GM18502 (cell line): ENCODE results near the gene SPATS2.
"Not testable (repeated sequence)": the region's sequence is repeated elsewhere in the genome, so short reads cannot be mapped to it uniquely, and the experiment has no call there.

ENCODE experiments used
- ATAC-seq: cut with Tn5 transposase; IDR thresholded peaks from one replicate; pipeline ENCODE4 v1.9.1; 2021; ENCODE audit warnings: mild to moderate bottlenecking; ENCODE audit not compliant: unreplicated experiment, poor library complexity

SPATS2 gene

DNA sequence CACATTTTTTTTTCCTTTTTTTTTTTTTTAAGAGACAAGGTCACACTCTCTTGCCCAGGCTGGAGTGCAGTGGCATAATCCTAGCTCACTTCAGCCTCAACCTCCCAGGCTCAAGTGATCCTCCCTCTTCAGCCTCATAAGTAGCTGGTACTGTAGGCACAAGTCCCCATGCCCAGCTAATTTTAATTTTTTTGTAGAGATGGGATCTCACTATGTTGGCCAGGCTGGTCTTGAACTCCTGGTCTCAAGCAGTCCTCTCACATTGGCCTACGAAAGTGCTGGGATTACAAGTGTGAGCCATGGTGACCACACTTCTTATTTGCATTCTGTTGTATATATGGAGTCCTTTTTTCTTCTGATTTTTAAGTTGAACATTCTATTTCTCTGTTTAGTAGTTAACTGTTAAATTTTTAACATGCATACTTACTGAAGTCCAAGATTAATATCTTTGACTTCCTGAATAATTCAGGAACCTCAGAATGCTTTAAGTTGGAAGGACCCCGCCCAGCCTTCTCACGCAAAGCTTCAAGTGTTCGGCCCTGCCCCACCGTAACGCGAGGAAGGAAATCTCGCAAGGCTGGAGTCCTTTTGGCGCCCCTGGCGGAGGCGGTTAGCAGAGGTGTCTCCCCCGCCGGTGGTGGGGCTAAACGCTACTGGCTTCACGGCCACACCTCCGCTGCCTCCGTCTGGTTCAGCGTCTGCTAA is 21.6 kb downstream of the SPATS2 start:
- ATAC-seq = no peak

DNA sequence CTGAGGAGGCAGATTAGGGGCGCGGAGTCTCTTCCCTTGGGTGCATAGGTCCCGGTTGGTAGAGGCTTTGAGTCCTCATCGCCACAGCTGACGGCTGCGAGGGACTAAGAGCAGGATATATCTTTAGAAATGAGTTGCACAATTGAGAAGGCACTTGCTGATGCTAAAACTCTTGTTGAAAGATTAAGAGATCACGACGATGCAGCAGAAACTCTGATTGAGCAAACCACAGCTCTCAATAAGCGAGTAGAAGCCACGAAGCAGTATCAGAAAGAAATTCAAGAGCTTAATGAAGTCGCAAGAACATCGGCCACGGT is 22.1 kb downstream of the SPATS2 start:
- no peak for ATAC-seq

DNA sequence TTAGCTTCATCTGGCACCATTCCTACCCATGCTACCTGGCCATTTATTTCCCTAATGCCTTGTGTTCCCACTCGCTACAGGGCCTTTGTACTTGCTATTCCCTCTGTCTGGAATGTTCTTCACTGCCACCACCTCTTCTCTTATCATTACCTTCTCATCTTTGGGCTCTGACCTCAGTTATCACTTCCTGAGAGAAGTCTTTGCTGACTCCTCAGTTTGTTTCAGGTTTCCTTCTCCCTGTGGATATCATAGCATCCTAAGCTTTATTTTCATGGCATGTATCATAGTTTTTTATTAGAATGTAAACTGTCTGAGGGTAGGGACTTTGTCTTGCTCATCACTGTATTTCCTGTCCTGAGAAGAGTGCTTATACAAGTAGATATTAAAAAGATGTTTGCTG is 29.7 kb downstream of the SPATS2 start:
- no peak for ATAC-seq

DNA sequence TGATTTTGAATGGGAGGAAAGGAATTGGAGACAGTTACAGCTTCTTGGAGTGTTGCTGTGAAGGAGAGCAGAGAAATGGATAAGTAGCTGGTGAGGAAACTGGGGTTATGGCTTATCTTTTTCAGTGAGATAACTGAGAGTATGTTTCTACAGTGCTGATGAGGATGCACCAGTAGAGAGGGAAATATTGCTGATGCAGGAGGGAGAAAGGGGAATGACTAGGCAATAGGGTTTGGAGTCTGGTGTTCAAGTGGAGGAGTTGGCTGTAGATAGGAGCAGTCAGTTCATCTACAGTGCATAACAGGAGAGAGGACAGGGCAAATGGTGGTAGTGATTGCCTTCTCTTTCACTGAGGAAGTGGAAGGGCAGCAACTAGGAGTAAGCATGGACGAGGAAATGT is 33.0 kb downstream of the SPATS2 start:
- no peak for ATAC-seq

DNA sequence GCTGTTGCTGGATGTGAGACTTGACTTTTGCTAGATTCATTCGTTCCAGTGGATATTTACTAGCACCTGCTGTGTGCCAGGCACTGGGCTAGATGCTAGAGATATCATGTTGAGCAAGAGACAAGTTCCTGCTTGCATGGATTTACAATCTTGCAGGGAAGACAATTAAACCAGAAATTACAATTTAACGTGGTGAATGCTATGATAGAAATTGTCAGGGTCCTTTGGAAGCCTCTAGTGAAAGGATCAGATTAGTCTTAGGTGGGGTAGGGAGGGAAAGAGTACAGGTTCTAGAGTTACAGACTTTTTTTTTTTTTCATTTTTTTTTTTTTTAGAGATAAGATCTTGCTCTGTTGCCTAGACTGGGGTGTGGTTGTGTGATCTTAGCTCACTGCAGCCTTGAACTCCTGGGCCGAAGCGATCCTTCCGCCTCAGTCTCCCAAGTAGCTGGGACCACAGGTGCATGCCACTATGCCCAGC is 36.7 kb downstream of the SPATS2 start:
- ATAC-seq = no peak

DNA sequence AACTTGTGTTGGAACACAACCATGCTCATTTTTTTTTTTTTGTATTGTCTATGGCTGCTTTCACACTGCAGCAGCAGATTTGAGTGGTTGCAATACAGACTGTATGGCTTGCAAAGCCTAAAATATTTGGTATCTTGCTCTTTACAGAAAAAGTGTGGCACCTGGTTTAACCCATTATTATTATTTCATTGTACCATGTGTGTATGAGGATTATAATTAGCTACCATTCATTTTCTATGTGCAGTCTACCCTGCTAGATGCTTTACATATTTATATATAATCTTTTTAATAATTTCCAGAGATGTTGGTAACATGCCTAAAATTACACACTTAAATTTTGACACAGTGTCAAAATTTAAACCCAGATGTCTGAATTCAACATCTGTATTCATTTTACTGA is 37.7 kb downstream of the SPATS2 start:
- ATAC-seq = no peak

DNA sequence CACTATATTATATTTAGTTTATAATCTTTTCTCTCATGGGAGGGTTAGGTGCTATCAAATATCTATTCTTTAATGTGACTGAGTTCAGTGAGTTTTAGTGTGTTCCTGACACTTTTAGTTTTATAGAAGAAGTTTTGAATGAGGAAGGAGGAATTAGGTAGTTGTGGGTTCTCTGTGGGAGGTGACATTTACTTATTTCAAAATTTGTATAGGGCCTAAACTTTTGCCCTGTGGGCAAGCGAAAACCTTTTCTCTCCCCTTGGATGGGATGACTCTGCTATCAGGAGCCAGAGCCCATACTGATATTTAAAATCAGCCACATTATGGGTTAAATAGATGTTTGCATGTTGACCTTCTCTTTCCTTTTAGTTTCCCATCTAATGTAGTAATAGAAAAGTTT is 43.6 kb downstream of the SPATS2 start:
- no peak for ATAC-seq

DNA sequence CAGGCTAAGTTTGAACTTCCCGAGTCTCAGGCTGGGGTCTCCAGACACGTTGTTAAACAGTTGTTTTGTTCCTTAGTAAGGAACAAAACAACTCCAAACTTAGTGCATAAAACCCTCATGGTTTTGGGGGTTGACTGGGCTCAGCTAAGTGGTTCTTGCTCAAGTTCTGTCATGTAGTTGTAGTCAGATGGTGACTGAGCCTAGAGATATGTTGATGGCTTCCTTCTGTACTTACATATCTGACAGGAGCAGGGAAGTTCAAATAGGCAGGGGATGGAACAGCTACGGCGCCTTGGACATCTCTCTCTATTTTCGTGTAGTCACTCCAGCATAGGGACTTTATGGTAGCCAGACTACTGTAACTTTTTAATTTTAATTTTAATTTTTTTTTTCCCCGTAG is 45.7 kb downstream of the SPATS2 start:
- ATAC-seq = no peak

DNA sequence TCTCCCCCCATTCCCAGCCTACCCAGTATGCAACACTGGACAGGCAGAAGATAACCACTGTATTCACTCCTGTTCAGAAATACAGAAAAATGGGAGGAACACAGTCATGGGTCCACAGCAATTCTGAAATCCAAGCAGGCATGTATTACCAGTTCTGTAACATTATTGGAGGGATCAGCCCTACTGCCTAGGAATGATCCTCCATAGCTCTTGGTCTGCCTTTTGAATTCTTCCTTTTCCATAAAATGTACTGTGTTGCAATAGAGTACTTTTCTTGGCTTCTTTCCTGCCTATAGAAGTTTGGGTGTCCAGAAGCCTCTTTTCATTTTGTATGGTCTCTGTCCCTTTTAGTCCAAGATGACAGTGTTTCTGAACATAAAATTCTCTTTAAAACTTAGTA is 46.5 kb downstream of the SPATS2 start:
- no peak for ATAC-seq

DNA sequence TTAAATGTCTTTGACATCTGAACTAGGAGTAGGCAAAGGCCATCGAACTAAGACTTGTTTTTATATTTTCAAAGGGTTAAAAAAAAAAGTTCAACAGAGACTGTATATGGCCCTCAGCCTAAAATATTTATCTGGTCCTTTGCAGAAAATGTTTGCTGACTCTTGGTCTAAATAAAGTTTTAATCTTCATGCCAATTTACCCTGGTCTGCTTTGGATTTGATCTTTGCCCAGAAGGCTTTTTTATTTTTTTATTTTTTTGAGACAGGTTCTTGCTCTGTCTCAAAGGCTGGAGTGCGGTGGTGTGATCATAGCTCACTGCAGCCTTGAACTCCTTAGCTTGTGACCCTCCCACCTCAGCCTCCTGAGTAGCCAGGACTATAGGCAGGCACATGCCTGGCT is 47.1 kb downstream of the SPATS2 start:
- ATAC-seq = no peak

DNA sequence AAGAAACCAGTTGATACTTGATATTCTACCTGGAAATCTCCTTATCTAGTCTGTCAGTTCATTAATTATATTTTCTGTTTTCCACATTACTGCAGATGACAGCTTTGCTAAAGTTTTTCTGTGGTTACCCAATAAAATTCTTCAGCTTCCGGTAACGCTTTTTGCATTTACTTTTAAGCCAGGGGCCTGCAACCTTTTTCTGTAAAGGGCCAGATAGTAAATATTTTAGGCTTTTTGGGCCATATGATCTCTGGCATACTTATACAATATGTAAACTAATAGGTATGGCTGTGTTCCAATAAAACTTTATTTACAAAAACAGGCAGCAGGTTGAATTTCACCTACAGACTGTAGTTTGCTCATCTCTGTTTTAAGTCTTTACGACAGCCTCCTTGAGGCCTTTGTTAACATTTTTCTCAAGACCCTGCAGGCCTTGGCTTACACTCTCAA is 48.3 kb downstream of the SPATS2 start:
- no peak for ATAC-seq

DNA sequence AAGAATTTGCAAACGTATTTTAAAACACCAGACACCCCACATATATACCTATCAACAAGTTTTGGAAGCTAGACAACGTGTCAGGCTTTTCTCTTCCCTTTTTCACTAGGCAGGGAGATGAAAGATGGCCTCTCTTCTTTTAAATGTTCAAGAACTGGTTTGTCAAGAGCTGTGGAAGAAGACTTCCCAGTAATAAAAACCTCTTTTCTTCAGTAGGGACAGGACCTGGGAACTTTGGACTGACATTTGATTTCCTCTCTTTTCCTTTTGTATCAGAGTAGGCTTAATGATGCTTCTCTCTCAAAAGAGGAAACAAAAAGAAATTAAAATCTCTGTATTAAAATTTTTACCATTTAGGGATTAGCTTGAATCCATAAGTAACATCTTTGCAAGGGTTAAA is 49.6 kb downstream of the SPATS2 start:
- ATAC-seq = no peak

DNA sequence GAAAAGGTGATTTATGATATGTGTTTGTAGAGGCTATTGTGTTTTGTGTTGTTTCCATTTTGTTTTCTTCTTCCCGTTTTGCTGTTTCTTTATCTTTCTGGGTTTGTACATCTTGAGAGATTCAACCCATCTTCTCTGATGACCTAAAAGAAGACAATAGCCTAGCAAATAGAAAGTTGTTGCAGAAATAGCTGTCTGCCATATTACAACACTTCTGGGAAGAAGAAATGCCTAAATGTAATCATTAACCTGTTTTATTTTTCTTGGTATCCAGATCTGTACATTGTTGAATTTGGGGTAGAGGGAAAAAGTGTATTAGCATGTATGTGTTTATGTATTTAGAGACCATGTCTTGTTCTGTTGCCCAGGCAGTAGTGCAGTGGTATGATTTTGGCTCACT is 50.3 kb downstream of the SPATS2 start:
- no peak for ATAC-seq

DNA sequence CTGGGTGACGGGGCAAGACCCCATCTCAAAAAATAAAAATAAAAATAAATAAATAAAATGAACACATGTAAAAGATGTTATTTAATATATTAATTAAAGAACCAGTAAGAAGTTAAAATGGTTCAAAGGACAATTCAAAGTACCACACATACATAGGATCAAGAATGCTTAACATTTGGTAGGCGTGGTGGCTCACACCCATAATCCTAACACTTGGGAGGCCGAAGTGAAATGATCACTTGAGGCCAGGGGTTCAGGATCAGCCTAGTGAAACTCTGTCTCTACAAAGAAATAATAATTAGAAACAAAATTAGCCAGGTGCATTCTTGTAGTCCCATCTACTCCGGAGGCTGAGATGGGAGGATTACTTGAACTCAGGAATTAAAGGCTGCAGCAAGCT is 53.3 kb downstream of the SPATS2 start:
- ATAC-seq = no peak

DNA sequence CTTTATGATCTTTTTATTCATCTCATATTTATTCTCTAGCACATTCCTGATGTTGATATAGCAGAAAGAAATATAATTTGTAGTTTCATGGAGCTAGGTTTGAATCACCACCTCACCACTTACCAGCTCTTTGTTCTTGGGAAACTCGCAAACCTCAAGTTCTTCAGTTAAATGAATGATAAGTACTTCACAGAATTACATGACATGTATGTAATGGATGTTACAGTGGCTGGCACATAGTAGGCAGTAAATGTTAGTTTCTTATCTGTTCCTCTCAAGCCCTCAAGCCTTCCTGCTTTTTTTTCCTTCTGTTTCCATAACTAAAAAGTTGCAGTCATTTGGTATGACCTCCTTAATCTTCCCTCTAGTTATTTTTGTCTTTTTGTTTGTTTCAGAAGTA is 54.9 kb downstream of the SPATS2 start:
- no peak for ATAC-seq

DNA sequence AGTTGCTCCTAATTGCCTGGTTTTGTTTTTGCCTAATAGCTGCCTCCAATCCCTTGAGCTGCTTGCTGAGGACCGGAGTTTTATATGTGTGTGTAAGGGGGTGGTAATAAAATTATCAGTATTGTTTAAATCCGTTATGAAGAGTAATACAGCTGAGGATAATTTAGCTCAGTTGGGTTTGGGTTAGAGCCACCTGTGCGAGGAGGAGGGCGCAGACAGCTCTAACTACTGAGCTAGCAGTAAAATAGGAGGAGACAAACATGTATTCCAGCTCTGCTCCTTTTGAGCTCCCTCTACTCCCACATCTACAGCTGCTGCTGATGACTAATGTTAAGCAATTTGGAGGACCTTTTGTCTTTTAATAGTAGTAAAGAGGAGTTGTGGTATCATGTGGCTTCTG is 61.5 kb downstream of the SPATS2 start:
- peak; percentile 58 for ATAC-seq

DNA sequence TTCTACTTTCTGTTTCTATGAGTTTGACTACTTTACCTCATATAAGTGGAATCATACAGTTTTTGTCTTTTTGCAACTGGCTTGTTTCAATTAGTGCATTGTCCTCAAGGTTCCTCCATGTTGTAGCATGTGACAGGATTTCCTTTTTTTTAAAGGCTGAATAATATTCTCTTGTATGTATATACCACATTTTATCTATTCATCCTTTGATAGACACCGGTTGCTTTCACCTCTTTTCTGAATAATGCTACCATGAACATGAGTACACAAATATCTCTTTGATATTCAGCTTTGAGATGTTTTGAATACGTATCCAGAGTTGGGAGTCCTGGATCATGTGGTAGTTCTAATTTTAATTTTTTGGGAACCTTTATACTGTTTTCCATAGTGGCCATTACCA is 65.4 kb downstream of the SPATS2 start:
- no peak for ATAC-seq

DNA sequence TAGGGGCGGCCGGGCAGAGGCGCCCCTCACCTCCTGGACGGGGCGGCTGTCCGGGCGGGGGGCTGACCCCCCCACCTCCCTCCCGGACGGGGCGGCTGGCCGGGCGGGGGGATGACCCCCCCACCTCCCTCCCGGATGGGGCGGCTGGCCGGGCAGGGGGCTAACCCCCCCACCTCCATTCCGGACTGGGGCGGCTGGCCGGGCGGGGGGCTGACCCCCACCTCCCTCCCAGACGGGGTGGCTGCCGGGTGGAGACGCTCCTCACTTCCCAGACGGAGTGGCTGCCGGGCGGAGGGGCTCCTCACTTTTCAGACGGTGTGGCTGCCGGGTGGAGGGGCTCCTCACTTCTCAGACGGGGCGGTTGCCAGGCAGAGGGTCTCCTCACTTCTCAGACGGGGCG is 69.5 kb downstream of the SPATS2 start:
- ATAC-seq = not testable (repeated sequence)

DNA sequence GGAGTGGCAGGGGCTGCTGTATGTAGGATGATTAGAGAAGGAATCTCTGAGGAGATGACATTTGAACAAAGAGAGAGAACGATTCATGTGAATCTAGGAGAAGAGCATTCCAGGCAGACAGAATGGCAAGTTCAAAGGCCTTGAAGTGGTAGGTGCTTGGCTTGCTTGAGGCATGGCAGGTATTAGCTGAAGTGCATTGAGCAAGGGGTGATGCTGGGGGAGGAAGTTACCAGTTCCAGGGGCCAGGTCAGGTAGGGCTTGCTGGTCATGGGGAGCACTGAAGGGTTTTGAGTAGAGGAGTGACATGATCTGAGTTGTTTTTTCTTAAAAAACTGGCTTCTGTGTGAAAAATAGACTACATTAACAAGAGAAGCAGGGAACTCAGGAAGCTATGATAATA is 71.8 kb downstream of the SPATS2 start:
- no peak for ATAC-seq

DNA sequence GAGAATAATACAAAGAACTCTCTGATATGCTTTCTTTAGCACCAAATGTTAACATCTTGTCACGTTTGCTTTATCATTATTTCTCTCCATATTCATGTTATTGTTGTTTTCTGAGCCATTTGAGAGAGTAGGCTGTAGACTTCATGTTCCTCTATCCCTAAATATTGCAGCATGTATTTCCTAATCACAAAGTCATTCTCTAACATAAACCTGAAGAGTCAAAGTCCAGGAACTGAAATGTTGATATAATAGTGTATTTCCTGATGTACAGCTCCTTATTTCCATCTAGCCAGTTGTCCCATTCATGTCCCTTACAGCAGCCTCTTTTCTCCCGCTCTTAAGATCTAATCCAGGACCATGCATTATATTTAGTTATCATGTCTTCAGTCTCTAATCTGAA is 72.8 kb downstream of the SPATS2 start:
- ATAC-seq = no peak

DNA sequence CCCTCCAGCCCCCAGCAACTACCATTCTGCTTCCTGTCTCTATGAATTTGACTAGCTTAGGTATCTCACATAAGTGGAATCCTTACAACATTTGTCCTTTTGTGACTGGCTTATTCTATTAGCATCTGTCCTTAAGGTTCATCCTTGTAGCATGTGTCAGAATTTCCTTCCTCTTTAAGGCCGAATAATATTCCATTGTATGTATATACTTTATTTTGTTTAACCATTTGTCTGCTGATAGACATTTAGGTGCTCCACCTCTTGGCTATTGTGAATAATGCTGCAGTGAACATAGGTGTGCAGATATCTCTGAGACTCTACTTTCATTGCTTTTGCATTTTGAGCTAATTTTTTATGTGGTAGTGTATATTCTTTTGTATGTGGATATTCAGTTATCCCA is 75.7 kb downstream of the SPATS2 start:
- ATAC-seq = no peak

DNA sequence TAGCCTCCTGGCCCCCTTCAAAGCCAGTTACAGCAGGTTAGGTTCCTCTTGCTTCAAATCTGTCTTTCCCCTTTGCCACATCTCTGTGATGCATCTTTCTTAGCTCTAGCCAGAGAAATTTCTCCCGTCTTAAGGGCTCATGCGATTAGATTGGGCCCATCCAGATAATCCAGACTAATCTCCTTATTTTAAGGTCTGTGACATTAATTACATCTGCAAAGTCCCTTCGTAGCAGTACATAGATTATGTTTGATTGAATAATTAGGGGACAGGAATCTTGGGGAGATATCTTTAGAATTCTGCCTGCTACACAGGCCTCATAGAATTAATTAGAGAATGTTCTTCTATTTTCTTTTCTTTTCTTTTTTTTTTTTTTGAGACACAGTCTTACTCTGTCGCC is 79.3 kb downstream of the SPATS2 start:
- no peak for ATAC-seq

DNA sequence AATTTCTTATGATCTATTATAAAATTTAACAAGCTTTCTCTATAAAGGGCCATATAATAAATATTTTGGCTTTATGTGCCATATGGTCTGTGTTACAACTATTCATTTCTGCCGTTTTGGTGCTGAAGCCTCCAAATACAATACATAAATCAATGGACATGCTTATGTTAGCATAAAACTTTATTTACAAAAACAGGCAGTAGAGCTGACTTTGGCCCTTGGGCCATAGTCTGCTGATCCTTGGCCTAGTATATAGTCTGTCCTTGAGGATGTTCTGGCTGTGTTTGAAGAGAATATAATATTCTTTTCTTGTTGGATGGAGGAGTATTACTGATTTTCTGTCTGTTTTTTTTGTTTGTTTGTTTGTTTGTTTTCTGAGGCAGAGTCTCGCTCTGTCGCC is 81.6 kb downstream of the SPATS2 start:
- no peak for ATAC-seq
